GM19023 (cell line): ENCODE measurements around the gene GPRIN2.
"Not testable (repeated sequence)": the region's sequence is repeated elsewhere in the genome, so short reads cannot be mapped to it uniquely, and the experiment has no call there.

Source experiments
- ATAC-seq: cut with Tn5 transposase; IDR thresholded peaks from one replicate; pipeline ENCODE4 v1.9.1; 2021; ENCODE audit warnings: mild to moderate bottlenecking, moderate library complexity; ENCODE audit not compliant: unreplicated experiment

GPRIN2 gene

GRCh38 chr10:46556515-46557318 lies at the start of gene GPRIN2:
GPRIN2 (minus strand) TSS chr10:46556658; CDS start chr10:46550736, 5,922 bp downstream.
- no peak for ATAC-seq

GRCh38 chr10:46600516-46600915 lies 44.1 kb upstream of the GPRIN2 start:
- ATAC-seq = peak; percentile 62

GRCh38 chr10:46597616-46598246 lies 41.3 kb upstream of the GPRIN2 start:
- ATAC-seq = peak; percentile 89

- ATAC-seq = not testable (repeated sequence)
Measured at GRCh38 chr10:46596570-46596969, 40.1 kb upstream of the GPRIN2 start.

- not testable (repeated sequence) for ATAC-seq
Measured at GRCh38 chr10:46594453-46595063, 38.1 kb upstream of the GPRIN2 start.

- ATAC-seq = not testable (repeated sequence)
Measured at GRCh38 chr10:46593307-46593706, 36.8 kb upstream of the GPRIN2 start.

- not testable (repeated sequence) for ATAC-seq
Measured at GRCh38 chr10:46591053-46591452, 34.6 kb upstream of the GPRIN2 start.

GRCh38 chr10:46589589-46589988 lies 33.1 kb upstream of the GPRIN2 start:
- ATAC-seq = not testable (repeated sequence)

GRCh38 chr10:46588221-46588620 lies 31.8 kb upstream of the GPRIN2 start:
- not testable (repeated sequence) for ATAC-seq

- not testable (repeated sequence) for ATAC-seq
Measured at GRCh38 chr10:46587546-46587945, 31.1 kb upstream of the GPRIN2 start.

- ATAC-seq = not testable (repeated sequence)
Measured at GRCh38 chr10:46585246-46585645, 28.8 kb upstream of the GPRIN2 start.

- not testable (repeated sequence) for ATAC-seq
Measured at GRCh38 chr10:46584196-46584595, 27.7 kb upstream of the GPRIN2 start.

GRCh38 chr10:46582568-46582967 lies 26.1 kb upstream of the GPRIN2 start:
- not testable (repeated sequence) for ATAC-seq

GRCh38 chr10:46581997-46582396 lies 25.5 kb upstream of the GPRIN2 start:
- ATAC-seq = not testable (repeated sequence)

GRCh38 chr10:46579378-46579777 lies 22.9 kb upstream of the GPRIN2 start:
- ATAC-seq = not testable (repeated sequence)

- not testable (repeated sequence) for ATAC-seq
Measured at GRCh38 chr10:46578474-46579178, 22.2 kb upstream of the GPRIN2 start, which contains the start of gene SYT15. SYT15 (plus strand) TSS chr10:46579128; CDS start chr10:46579169, 41 bp downstream.

- not testable (repeated sequence) for ATAC-seq
Measured at GRCh38 chr10:46577624-46578473, 21.4 kb upstream of the GPRIN2 start.

- ATAC-seq = not testable (repeated sequence)
Measured at GRCh38 chr10:46573884-46574283, 17.4 kb upstream of the GPRIN2 start.

- ATAC-seq = not testable (repeated sequence)
Measured at GRCh38 chr10:46573314-46573713, 16.9 kb upstream of the GPRIN2 start.

- not testable (repeated sequence) for ATAC-seq
Measured at GRCh38 chr10:46572765-46573164, 16.3 kb upstream of the GPRIN2 start.
